Hepatocyte (in vitro differentiated cells): ENCODE measurements around the gene MAPRE2. TPM values are rescaled to one million over a fixed set of nuclear protein-coding genes. Genes with fewer than 3 reads are reported as not detected.

Experiments
- DNase-seq: peaks from one replicate; pipeline ENCODE4 v3.0.0-alpha.2; 2016; ENCODE audit warnings: low spot score
- H2AFZ ChIP-seq: fragments of 200-600 bp; sonication (generic); 2 replicates; pipeline ENCODE4 v1.6.0; 2016; ENCODE audit warnings: antibody characterized with exemption, mild to moderate bottlenecking
- H3K27ac ChIP-seq: fragments of 200-600 bp; sonication (generic); 2 replicates; pipeline ENCODE4 v1.5.1; 2016; ENCODE audit warnings: mild to moderate bottlenecking
- H3K27me3 ChIP-seq: fragments of 200-600 bp; sonication (generic); 2 replicates; pipeline ENCODE4 v1.6.1; 2016
- H3K36me3 ChIP-seq: fragments of 200-600 bp; sonication (generic); replicated peaks from 2 replicates; pipeline ENCODE4 v1.5.1; 2016; ENCODE audit warnings: low read depth; ENCODE audit not compliant: insufficient read depth
- H3K4me1 ChIP-seq: fragments of 200-600 bp; sonication (generic); 2 replicates; pipeline ENCODE4 v1.5.1; 2016; ENCODE audit warnings: mild to moderate bottlenecking, moderate library complexity; ENCODE audit not compliant: insufficient read depth
- H3K4me2 ChIP-seq: fragments of 200-600 bp; sonication (generic); 2 replicates; pipeline ENCODE4 v1.6.0; 2016
- H3K4me3 ChIP-seq: fragments of 200-600 bp; sonication (generic); 2 replicates; pipeline ENCODE4 v1.5.1; 2016; ENCODE audit warnings: mild to moderate bottlenecking
- H3K79me2 ChIP-seq: fragments of 200-600 bp; sonication (generic); 2 replicates; pipeline ENCODE4 v1.6.0; 2017; ENCODE audit warnings: mild to moderate bottlenecking
- H3K9me2 ChIP-seq: fragments of 200-600 bp; sonication (generic); replicated peaks from 2 replicates; pipeline ENCODE4 v1.6.0; 2017; ENCODE audit warnings: mild to moderate bottlenecking; ENCODE audit not compliant: insufficient read depth
- H3K9me3 ChIP-seq: fragments of 200-600 bp; sonication (generic); 2 replicates; pipeline ENCODE4 v1.5.1; 2016; ENCODE audit warnings: low read depth, mild to moderate bottlenecking
- H4K20me1 ChIP-seq: fragments of 200-600 bp; sonication (generic); 2 replicates; pipeline ENCODE4 v1.6.0; 2016; ENCODE audit warnings: mild to moderate bottlenecking; ENCODE audit not compliant: insufficient read depth, poor library complexity, severe bottlenecking
- CTCF ChIP-seq: fragments of 200-600 bp; sonication (generic); IDR thresholded peaks from 2 replicates; pipeline ENCODE4 v1.5.1; 2016; ENCODE audit warnings: antibody characterized with exemption, mild to moderate bottlenecking; ENCODE audit not compliant: poor library complexity
- EZH2 ChIP-seq: fragments of 200-600 bp; sonication (generic); IDR thresholded peaks from 2 replicates; pipeline ENCODE4 v1.6.1; 2016; ENCODE audit warnings: antibody characterized with exemption, mild to moderate bottlenecking, borderline replicate concordance
- EZH2phosphoT487 ChIP-seq: fragments of 200-600 bp; sonication (generic); IDR thresholded peaks from one replicate; pipeline ENCODE4 v1.6.1; 2018; ENCODE audit warnings: antibody characterized with exemption, mild to moderate bottlenecking, low read depth, moderate library complexity; ENCODE audit not compliant: unreplicated experiment, severe bottlenecking
- WGBS: methylation state at CpG from one replicate; pipeline ENCODE4 v1.1.6; 2016; ENCODE audit warnings: low lambda C conversion rate; ENCODE audit errors: missing lambda C conversion rate; 5-methylcytosine and 5-hydroxymethylcytosine counted together
- polyA plus RNA-seq: library from polyadenylated mRNA; unstranded; fragments of >200 nt; fragmentation: Nextera tagmentation; extraction: Ambion mirVana; gene quantifications from 2 replicates; pipeline ENCODE4 v1.2.1, GENCODE V29; 2016
- total RNA-seq: library from RNA; depleted of rRNA; stranded (reverse); fragments of >200 nt; gene quantifications from 2 replicates; pipeline ENCODE4 v1.2.3, GENCODE V29; 2014

MAPRE2 gene
- total and polyA plus RNA-seq, 2 experiments from 2014 or later = 19.1 to 27.6 TPM

DNA sequence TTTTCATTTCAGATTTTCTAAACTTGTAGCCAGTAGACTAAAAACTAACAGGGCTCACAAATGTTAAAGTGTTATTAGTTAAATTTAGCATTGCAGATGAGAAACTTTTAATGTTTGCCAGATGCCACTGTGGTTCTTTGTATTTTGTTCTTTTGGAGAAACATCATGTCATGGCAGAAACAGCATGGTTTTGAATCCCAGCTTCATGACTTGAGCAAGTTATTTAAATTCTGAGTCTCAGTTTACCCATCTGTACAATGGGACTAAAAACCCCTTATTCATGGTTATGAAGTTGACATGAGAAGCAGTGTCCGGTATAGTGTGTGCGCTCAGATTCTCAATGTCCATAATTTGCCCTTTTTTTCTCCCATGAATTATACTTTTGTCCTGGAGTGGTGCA, 56.5 kb downstream of the MAPRE2 start:
- Histone ChIP-seq H3K27me3 (no peaks in the 10 kb centered on the region), H3K27ac (no peak overlapping the region), H3K9me2 (no peaks in the 10 kb centered on the region), H3K79me2 (no peaks in the 10 kb centered on the region), H3K4me2 (no peak overlapping the region), H3K4me1 (no peaks in the 10 kb centered on the region), H3K4me3 (no peak overlapping the region), H3K9me3 (no peaks in the 10 kb centered on the region), H2AFZ (no peak overlapping the region), H4K20me1 (no peaks in the 10 kb centered on the region), H3K36me3 (no peaks in the 10 kb centered on the region)
- WGBS = 100% methylated on average over 2 of the region's 2 CpGs
- TF ChIP-seq EZH2 = no peak
- no peak for TF ChIP-seq CTCF
- TF ChIP-seq EZH2phosphoT487 = no peak
- no peak for DNase-seq

GRCh38 chr18:35099911-35100310, 58.7 kb downstream of the MAPRE2 start:
- no peaks in the 10 kb centered on the region for H3K4me1 ChIP-seq
- H3K36me3 ChIP-seq = no peaks in the 10 kb centered on the region
- H2AFZ ChIP-seq = no peak overlapping the region
- H3K9me3 ChIP-seq = no peaks in the 10 kb centered on the region
- H3K4me3 ChIP-seq = no peak overlapping the region
- no peak for DNase-seq
- no peak overlapping the region for H3K4me2 ChIP-seq
- no peaks in the 10 kb centered on the region for H3K79me2 ChIP-seq
- no peak overlapping the region for H3K27ac ChIP-seq
- H3K9me2 ChIP-seq = no peaks in the 10 kb centered on the region
- TF ChIP-seq EZH2phosphoT487 (no peak), CTCF (no peak), EZH2 (no peak)
- no peaks in the 10 kb centered on the region for H4K20me1 ChIP-seq
- no peaks in the 10 kb centered on the region for H3K27me3 ChIP-seq

GRCh38 chr18:35104391-35105051, 63.3 kb downstream of the MAPRE2 start:
- Histone ChIP-seq H3K36me3 (no peaks in the 10 kb centered on the region), H3K27me3 (no peaks in the 10 kb centered on the region), H3K4me1 (no peaks in the 10 kb centered on the region), H3K27ac (no peak overlapping the region), H3K4me2 (no peak overlapping the region), H3K4me3 (no peak overlapping the region), H3K9me2 (no peaks in the 10 kb centered on the region), H3K79me2 (no peaks in the 10 kb centered on the region), H2AFZ (no peak overlapping the region), H3K9me3 (no peaks in the 10 kb centered on the region), H4K20me1 (no peaks in the 10 kb centered on the region)
- DNase-seq = no peak
- TF ChIP-seq CTCF = no peak
- TF ChIP-seq EZH2 = no peak
- no peak for TF ChIP-seq EZH2phosphoT487
- 83% methylated on average over 5 of the region's 5 CpGs for WGBS
